CD14-positive monocyte (primary cell): ENCODE measurements around the gene TULP3. TPM values are rescaled to one million over a fixed set of nuclear protein-coding genes. Genes with fewer than 3 reads are reported as not detected.

Source experiments
- DNase-seq, 3 donors: peaks; one replicate each; pipeline ENCODE4 v3.0.0-alpha.2; 2011 to 2022
- H2AFZ ChIP-seq: 2 replicates; pipeline ENCODE4 v1.6.0; 2012; ENCODE audit warnings: mild to moderate bottlenecking, low read depth, low read length, inconsistent platforms; ENCODE audit not compliant: insufficient read depth, poor library complexity, severe bottlenecking
- H3K27ac ChIP-seq, 2 donors: 1 replicate in 1 of 2; 2 replicates in 1 of 2; pipeline ENCODE4 v1.5.1; 2012 to 2013; ENCODE audit warnings: low read length in 2 of 2, control low read depth in 1 of 2, inconsistent platforms in 1 of 2, low read depth in 1 of 2, mild to moderate bottlenecking in 1 of 2
- H3K27me3 ChIP-seq, 2 donors: one replicate each; pipeline versions ENCODE4 v1.6.0 to v1.6.1; 2011 to 2013; ENCODE audit warnings: low read length in 2 of 2; ENCODE audit not compliant: control insufficient read depth in 2 of 2, insufficient read depth in 2 of 2
- H3K36me3 ChIP-seq, 2 donors: replicated peaks in 1 of 2; 1 replicate in 1 of 2; 2 replicates in 1 of 2; pipeline versions ENCODE4 v1.5.1 to v1.6.1; 2012 to 2013; ENCODE audit warnings: low read length in 2 of 2, control low read depth in 1 of 2, inconsistent platforms in 1 of 2, mild to moderate bottlenecking in 1 of 2; ENCODE audit not compliant: insufficient read depth in 2 of 2, control insufficient read depth in 1 of 2
- H3K4me1 ChIP-seq, 2 donors: 1 replicate in 1 of 2; 2 replicates in 1 of 2; pipeline versions ENCODE4 v1.5.1 to v1.6.1; 2012 to 2013; ENCODE audit warnings: low read length in 2 of 2, control low read depth in 1 of 2, inconsistent platforms in 1 of 2, mild to moderate bottlenecking in 1 of 2, moderate library complexity in 1 of 2; ENCODE audit not compliant: insufficient read depth in 2 of 2, control insufficient read depth in 1 of 2
- H3K4me2 ChIP-seq: replicated peaks from 2 replicates; pipeline ENCODE3; 2012; ENCODE audit warnings: low read length, moderate library complexity, mild to moderate bottlenecking; ENCODE audit not compliant: poor library complexity, severe bottlenecking; ENCODE audit errors: extremely low read depth
- H3K4me3 ChIP-seq, 3 experiments: fragments of 200-600 bp in 1 of 3; sonication (generic) in 1 of 3; replicated peaks in 1 of 3; 1 replicate in 2 of 3; 2 replicates in 1 of 3; pipeline ENCODE4 v1.5.1; 2011 to 2013; ENCODE audit warnings: low read length in 3 of 3, mild to moderate bottlenecking in 3 of 3, control low read depth in 2 of 3, low read depth in 2 of 3, inconsistent platforms in 1 of 3, moderate library complexity in 1 of 3
- H3K79me2 ChIP-seq: 2 replicates; pipeline ENCODE4 v1.6.0; 2012; ENCODE audit warnings: mild to moderate bottlenecking, control low read depth, inconsistent platforms, low read length, moderate library complexity; ENCODE audit not compliant: insufficient read depth
- H3K9ac ChIP-seq: 2 replicates; pipeline ENCODE4 v1.6.0; 2017; ENCODE audit warnings: low read length, mild to moderate bottlenecking; ENCODE audit not compliant: insufficient read depth, poor library complexity, severe bottlenecking
- H3K9me3 ChIP-seq, 2 donors: replicated peaks in 1 of 2; 1 replicate in 1 of 2; 2 replicates in 1 of 2; pipeline versions ENCODE4 v1.5.1 to v1.6.1; 2012 to 2013; ENCODE audit warnings: low read length in 2 of 2, control low read depth in 1 of 2; ENCODE audit not compliant: control insufficient read depth in 1 of 2, insufficient read depth in 1 of 2
- H4K20me1 ChIP-seq: 2 replicates; pipeline ENCODE4 v1.6.0; 2012; ENCODE audit warnings: mild to moderate bottlenecking, low read length, control low read depth, moderate library complexity; ENCODE audit not compliant: insufficient read depth
- H3K27ac Mint-ChIP-seq, 7 donors: one replicate each; pipeline ENCODE4 v1.8.0; 2020; ENCODE audit warnings: mild to moderate bottlenecking in 7 of 7, mixed read lengths in 7 of 7, moderate library complexity in 6 of 7, inconsistent platforms in 2 of 7
- H3K27me3 Mint-ChIP-seq, 3 donors: one replicate each; pipeline ENCODE4 v1.8.0; 2021 to 2022; ENCODE audit warnings: low read depth in 3 of 3, mild to moderate bottlenecking in 3 of 3, mixed read lengths in 3 of 3, moderate library complexity in 3 of 3, inconsistent platforms in 1 of 3
- H3K36me3 Mint-ChIP-seq, 2 donors: one replicate each; pipeline ENCODE4 v1.8.0; 2020; ENCODE audit warnings: mixed read lengths in 2 of 2, inconsistent platforms in 1 of 2, mild to moderate bottlenecking in 1 of 2
- H3K4me1 Mint-ChIP-seq: one replicate; pipeline ENCODE4 v1.8.0; 2020; ENCODE audit warnings: mild to moderate bottlenecking, mixed read lengths
- H3K4me3 Mint-ChIP-seq, 2 donors: one replicate each; pipeline ENCODE4 v1.8.0; 2020; ENCODE audit warnings: mild to moderate bottlenecking in 2 of 2, mixed read lengths in 2 of 2, moderate library complexity in 1 of 2
- H3K9me3 Mint-ChIP-seq, 7 donors: one replicate each; pipeline ENCODE4 v1.8.0; 2020 to 2022; ENCODE audit warnings: mixed read lengths in 7 of 7, mild to moderate bottlenecking in 6 of 7, moderate library complexity in 6 of 7, inconsistent platforms in 2 of 7
- CTCF ChIP-seq: fragments of 200-600 bp; IDR thresholded peaks from one replicate; pipeline ENCODE4 v1.8.0; 2022; ENCODE audit warnings: antibody characterized with exemption, mild to moderate bottlenecking
- WGBS: methylation state at CpG from one replicate; pipeline ENCODE4 v1.1.5; 2013; ENCODE audit warnings: missing lambda C conversion rate; ENCODE audit not compliant: insufficient coverage; 5-methylcytosine and 5-hydroxymethylcytosine counted together
- intact Hi-C, 2 donors: fragments of 100-400 bp; cut with micrococcal nuclease; formaldehyde crosslinking; loops; one replicate each; pipeline versions ENCODE4 v1.15.0 to v1.15.1; 2023
- polyA plus RNA-seq, 3 donors: library from polyadenylated mRNA; depleted of rRNA in 1 of 3; unstranded in 2 of 3; stranded (reverse) in 1 of 3; fragments of 300-500 nt in 2 of 3; fragments of >200 nt in 1 of 3; fragmentation: Illumina TruSeq in 2 of 3; gene quantifications; 1 replicate in 2 of 3; 2 replicates in 1 of 3; pipeline ENCODE4 v1.2.3, GENCODE V29; 2012 to 2021

The TULP3 gene
- polyA plus RNA-seq, 3 donors: 1.7 to 3.6 (median 2.3) TPM

GRCh38 chr12:2973566-2973965 is 82.9 kb downstream of the TULP3 start:
- H3K4me3 ChIP-seq: no peak overlapping the region
- H4K20me1 ChIP-seq: no peaks in the 10 kb centered on the region
- DNase-seq: no peak
- H3K9ac ChIP-seq: no peak overlapping the region
- 96% methylated on average over 4 of the region's 9 CpGs for WGBS
- intact Hi-C loops: no loop called here
- no peak overlapping the region for H3K27ac ChIP-seq
- no peaks in the 10 kb centered on the region for H3K79me2 ChIP-seq
- Mint-ChIP-seq H3K27ac (no peak overlapping the region), H3K4me1 (peaks cover 3% of the 10 kb centered on the region), H3K36me3 (no peaks in the 10 kb centered on the region), H3K4me3 (no peak overlapping the region), H3K9me3 (peaks cover 0 to 3% (median 0%) of the 10 kb centered on the region in 7 donors), H3K27me3 (peaks cover 0 to 13% (median 8%) of the 10 kb centered on the region in 3 donors)
- no peak overlapping the region for H3K4me2 ChIP-seq
- no peak overlapping the region for H2AFZ ChIP-seq
- H3K4me1 ChIP-seq: no peaks in the 10 kb centered on the region
- no peaks in the 10 kb centered on the region for H3K36me3 ChIP-seq
- no peak for TF ChIP-seq CTCF
- no peaks in the 10 kb centered on the region for H3K9me3 ChIP-seq
- H3K27me3 ChIP-seq: no peaks in the 10 kb centered on the region

GRCh38 chr12:2974560-2974971 is 83.9 kb downstream of the TULP3 start:
- H3K4me3 Mint-ChIP-seq: no peak overlapping the region
- H3K4me1 Mint-ChIP-seq: peaks cover 3% of the 10 kb centered on the region
- 76% methylated on average over 7 of the region's 10 CpGs for WGBS
- H3K27ac Mint-ChIP-seq: no peak overlapping the region
- no peak overlapping the region for H3K27ac ChIP-seq
- intact Hi-C loops: no loop called here
- no peak for DNase-seq
- H3K79me2 ChIP-seq: no peaks in the 10 kb centered on the region
- H3K9ac ChIP-seq: no peak overlapping the region
- no peak for TF ChIP-seq CTCF
- H2AFZ ChIP-seq: no peak overlapping the region
- H3K36me3 Mint-ChIP-seq: no peaks in the 10 kb centered on the region
- no peaks in the 10 kb centered on the region for H3K4me1 ChIP-seq
- no peaks in the 10 kb centered on the region for H3K27me3 ChIP-seq
- no peak overlapping the region for H3K4me2 ChIP-seq
- H3K4me3 ChIP-seq: no peak overlapping the region
- no peaks in the 10 kb centered on the region for H3K9me3 ChIP-seq
- no peaks in the 10 kb centered on the region for H4K20me1 ChIP-seq
- H3K27me3 Mint-ChIP-seq: peaks cover 0 to 9% (median 6%) of the 10 kb centered on the region in 3 donors
- peaks cover 0 to 2% (median 0%) of the 10 kb centered on the region in 7 donors for H3K9me3 Mint-ChIP-seq
- no peaks in the 10 kb centered on the region for H3K36me3 ChIP-seq
